Gastroesophageal sphincter (tissue), 4 donors: ENCODE measurements around the gene PXT1. TPM values are rescaled to one million over a fixed set of nuclear protein-coding genes. Genes with fewer than 3 reads are reported as not detected.

Experiments used
- ATAC-seq: fragments of 150-250 bp; one replicate; pipeline ENCODE4 v1.9.1; 2016; ENCODE audit warnings: mild to moderate bottlenecking, moderate library complexity
- H3K27ac ChIP-seq, 4 donors: fragments of 200-600 bp; sonication (generic) in 3 of 4; 1 replicate in 3 of 4; 2 replicates in 1 of 4; pipeline ENCODE4 v1.5.1; 2016 to 2019
- H3K27me3 ChIP-seq: fragments of 200-600 bp; sonication (generic); one replicate; pipeline ENCODE4 v1.5.1; 2019
- H3K36me3 ChIP-seq, 2 donors: fragments of 200-600 bp; sonication (generic); one replicate each; pipeline ENCODE4 v1.5.1; 2019; ENCODE audit warnings: control low read depth in 1 of 2
- H3K4me1 ChIP-seq, 3 donors: fragments of 200-600 bp; sonication (generic); 1 replicate in 2 of 3; 2 replicates in 1 of 3; pipeline ENCODE4 v1.5.1; 2016 to 2019; ENCODE audit warnings: control low read depth in 2 of 3
- H3K4me3 ChIP-seq, 2 donors: fragments of 200-600 bp; sonication (generic); one replicate each; pipeline ENCODE4 v1.5.1; 2019; ENCODE audit warnings: mild to moderate bottlenecking in 1 of 2, moderate library complexity in 1 of 2
- H3K9me3 ChIP-seq, 3 donors: fragments of 200-600 bp; sonication (generic); one replicate each; pipeline ENCODE4 v1.5.1; 2017 to 2019; ENCODE audit warnings: control low read depth in 2 of 3
- CTCF ChIP-seq, 4 experiments: fragments of 200-600 bp in 2 of 4; fragments of 450-650 bp in 2 of 4; sonication (generic) in 1 of 4; IDR thresholded peaks; one replicate each; pipeline ENCODE4 v1.5.1; 2017 to 2019; ENCODE audit warnings: antibody characterized with exemption in 4 of 4, mild to moderate bottlenecking in 2 of 4, moderate library complexity in 2 of 4
- EP300 ChIP-seq: sonication (generic); formaldehyde crosslinking; IDR thresholded peaks from one replicate; pipeline ENCODE4 v1.6.1; 2017; ENCODE audit warnings: antibody characterized with exemption, mild to moderate bottlenecking
- POLR2A ChIP-seq, 2 donors: fragments of 450-650 bp; IDR thresholded peaks; one replicate each; pipeline ENCODE4 v1.6.1; 2017; ENCODE audit warnings: antibody characterized with exemption in 2 of 2, mild to moderate bottlenecking in 2 of 2, moderate library complexity in 1 of 2
- POLR2AphosphoS5 ChIP-seq: sonication (generic); formaldehyde crosslinking; IDR thresholded peaks from one replicate; pipeline ENCODE4 v1.6.1; 2017; ENCODE audit warnings: antibody characterized with exemption
- WGBS, 2 donors: methylation state at CpG; one replicate each; pipeline ENCODE4 v1.1.5; 2018; ENCODE audit warnings: low coverage in 1 of 2; 5-methylcytosine and 5-hydroxymethylcytosine counted together
- total RNA-seq, 4 donors: library from RNA; depleted of rRNA; stranded (reverse); fragments of >200 nt; gene quantifications; one replicate each; pipeline ENCODE4 v1.1.0, GENCODE V29; 2016

PXT1 gene
- total RNA-seq, 4 donors from 2014 or later = 2.0 TPM; not detected in 3

- WGBS, 2 donors = 70 to 95% methylated on average over 3 to 4 of the region's 4 CpGs
- TF ChIP-seq POLR2AphosphoS5 (no peak), POLR2A (IDR thresholded peaks at IDR 0.05) (no peak), CTCF (IDR thresholded peaks at IDR 0.05) (no peak), EP300 (no peak)
Observed at GRCh38 chr6:36355819-36356218, 86.8 kb downstream of the PXT1 start.

GRCh38 chr6:36353411-36353915 is 89.2 kb downstream of the PXT1 start:
- 61 to 65% methylated on average over 4 of the region's 4 CpGs for WGBS, 2 donors
- H3K9me3 ChIP-seq = no peaks in the 10 kb centered on the region
- no peak for TF ChIP-seq POLR2AphosphoS5
- no peak for TF ChIP-seq CTCF (IDR thresholded peaks at IDR 0.05)
- TF ChIP-seq EP300 = no peak
- no peak for TF ChIP-seq POLR2A (IDR thresholded peaks at IDR 0.05)
- H3K27me3 ChIP-seq = peaks cover 4% of the 10 kb centered on the region
- no peak overlapping the region for H3K4me3 ChIP-seq
- H3K4me1 ChIP-seq = peaks cover 0 to 9% (median 0%) of the 10 kb centered on the region in 3 donors
- no peaks in the 10 kb centered on the region for H3K36me3 ChIP-seq
- H3K27ac ChIP-seq = no peak overlapping the region
- ATAC-seq = no peak

More at GRCh38 chr6:36355819-36356218, 86.8 kb downstream of the PXT1 start:
- peaks cover 4% of the 10 kb centered on the region for H3K27me3 ChIP-seq
- H3K9me3 ChIP-seq = no peaks in the 10 kb centered on the region
- no peak for ATAC-seq
- H3K27ac ChIP-seq = no peak overlapping the region
- H3K4me1 ChIP-seq = peaks cover 0 to 27% (median 0%) of the 10 kb centered on the region in 3 donors
- no peak overlapping the region for H3K4me3 ChIP-seq
- no peaks in the 10 kb centered on the region for H3K36me3 ChIP-seq

DNA sequence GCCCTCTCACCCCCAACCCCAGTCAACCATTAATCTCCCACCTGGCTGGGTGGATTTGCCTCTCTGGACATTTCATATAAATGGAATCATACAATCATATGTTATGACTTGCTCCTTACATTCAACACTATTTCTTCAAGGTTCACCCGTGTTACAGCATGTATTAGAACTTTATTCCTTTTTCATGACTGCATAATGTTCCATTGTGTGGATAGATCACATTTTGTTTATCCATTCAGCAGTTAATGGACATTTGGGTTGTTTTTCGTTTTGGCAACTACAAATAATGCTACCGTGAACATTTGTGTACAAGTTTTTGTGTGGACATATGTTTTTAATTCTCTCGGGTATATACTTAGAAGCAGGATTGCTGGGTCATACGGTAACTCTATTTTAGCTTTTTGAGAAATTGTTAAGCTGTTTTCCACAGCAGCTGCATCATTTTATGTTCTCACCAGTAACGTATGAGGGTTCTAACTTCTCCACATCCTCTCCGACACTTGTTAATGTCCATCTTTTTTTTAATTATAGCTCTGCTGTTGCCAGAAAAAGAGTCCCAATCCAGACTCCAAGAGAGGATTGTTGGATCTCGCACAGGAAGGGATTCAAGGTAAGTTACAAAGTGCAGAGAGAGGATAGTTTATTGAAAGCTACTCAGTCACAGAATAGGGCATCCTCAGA is 90.0 kb downstream of the PXT1 start:
- Histone ChIP-seq H3K4me3 (no peak overlapping the region), H3K27me3 (peaks cover 4% of the 10 kb centered on the region), H3K36me3 (no peaks in the 10 kb centered on the region), H3K9me3 (no peaks in the 10 kb centered on the region), H3K27ac (no peak overlapping the region), H3K4me1 (peaks cover 0 to 5% (median 0%) of the 10 kb centered on the region in 3 donors)
- TF ChIP-seq POLR2AphosphoS5 (no peak), CTCF (IDR thresholded peaks at IDR 0.05) (no peak), POLR2A (IDR thresholded peaks at IDR 0.05) (no peak), EP300 (no peak)
- WGBS, 2 donors = 74 to 90% methylated on average over 7 of the region's 8 CpGs
- ATAC-seq = no peak

DNA sequence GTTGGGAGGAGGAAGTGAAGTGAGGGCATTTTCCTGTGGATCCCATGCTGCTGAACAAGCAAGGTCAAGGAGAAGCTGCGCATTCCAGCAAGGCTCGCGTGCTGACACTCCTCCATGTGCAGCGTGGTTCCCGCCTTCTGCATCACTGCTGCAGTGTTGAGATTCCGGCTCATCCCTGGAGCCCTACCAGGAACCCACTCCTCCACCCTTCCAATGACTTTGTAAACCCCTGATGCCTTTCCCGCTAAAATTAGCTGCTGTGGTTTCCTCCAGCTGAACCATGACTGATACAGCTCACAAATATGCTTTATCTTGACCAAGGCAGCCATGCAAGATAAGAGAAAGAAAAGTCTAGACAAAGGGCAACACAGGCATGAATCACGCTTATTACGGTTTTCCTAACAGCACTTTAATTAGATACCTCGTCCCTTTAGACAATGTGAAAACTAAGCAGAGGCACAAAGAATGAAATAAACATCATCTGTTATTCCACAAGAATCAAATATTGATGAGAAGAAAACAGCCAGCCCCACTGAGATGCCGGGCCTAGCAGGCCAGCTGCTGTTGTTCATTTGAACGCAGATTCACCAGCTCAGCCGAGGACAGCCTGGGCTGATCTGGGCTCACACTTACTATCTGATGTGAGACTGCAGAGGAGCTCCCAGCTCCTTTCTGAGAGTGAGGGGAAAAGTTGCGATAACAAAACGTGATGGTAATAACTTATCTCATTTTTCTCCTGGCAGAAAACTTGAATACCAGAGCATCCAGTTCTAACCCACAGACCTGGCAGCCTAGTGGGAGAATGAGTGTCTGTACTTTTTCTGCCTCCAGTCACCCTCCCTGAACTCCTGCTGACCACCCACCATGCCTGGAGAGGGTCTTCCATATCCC is 91.7 kb downstream of the PXT1 start:
- no peak overlapping the region for H3K27ac ChIP-seq
- H3K27me3 ChIP-seq = peaks cover 4% of the 10 kb centered on the region
- H3K4me1 ChIP-seq = peaks cover 0 to 5% (median 0%) of the 10 kb centered on the region in 3 donors
- H3K36me3 ChIP-seq = no peaks in the 10 kb centered on the region
- H3K9me3 ChIP-seq = no peaks in the 10 kb centered on the region
- TF ChIP-seq CTCF (IDR thresholded peaks at IDR 0.05) (no peak), EP300 (no peak), POLR2AphosphoS5 (peak; percentile 16), POLR2A (IDR thresholded peaks at IDR 0.05) (no peak)
- H3K4me3 ChIP-seq = no peak overlapping the region
- ATAC-seq = peak; percentile 25
- WGBS, 2 donors = 51% methylated on average over 13 of the region's 15 CpGs; no CpG with 5 or more reads in 1 of the 2 donors
